Tibial nerve (tissue), 4 donors: ENCODE measurements around the gene FLOT2. TPM values are rescaled to one million over a fixed set of nuclear protein-coding genes. Genes with fewer than 3 reads are reported as not detected.
"Not testable (repeated sequence)": the region's sequence is repeated elsewhere in the genome, so short reads cannot be mapped to it uniquely, and the experiment has no call there.

Experiments used
- DNase-seq, 2 donors: peaks; one replicate each; pipeline ENCODE4 v3.0.0-alpha.2; 2019; ENCODE audit warnings: low spot score in 2 of 2
- H3K27ac ChIP-seq, 4 donors: fragments of 200-600 bp; sonication (generic) in 3 of 4; one replicate each; pipeline ENCODE4 v1.5.1; 2017 to 2019; ENCODE audit warnings: mild to moderate bottlenecking in 1 of 4
- H3K27me3 ChIP-seq, 2 donors: fragments of 200-600 bp; sonication (generic) in 1 of 2; one replicate each; pipeline versions ENCODE4 v1.5.1 to v1.6.0; 2017 to 2019
- H3K36me3 ChIP-seq, 3 donors: fragments of 200-600 bp; sonication (generic); one replicate each; pipeline ENCODE4 v1.5.1; 2018 to 2019
- H3K4me1 ChIP-seq, 4 donors: fragments of 200-600 bp; sonication (generic) in 3 of 4; one replicate each; pipeline ENCODE4 v1.5.1; 2017 to 2019
- H3K4me3 ChIP-seq, 4 donors: fragments of 200-600 bp; sonication (generic) in 3 of 4; one replicate each; pipeline ENCODE4 v1.5.1; 2017 to 2019; ENCODE audit warnings: mild to moderate bottlenecking in 1 of 4, moderate library complexity in 1 of 4
- H3K9me3 ChIP-seq, 4 donors: fragments of 200-600 bp; sonication (generic) in 3 of 4; one replicate each; pipeline ENCODE4 v1.5.1; 2017 to 2019
- EP300 ChIP-seq, 2 donors: sonication (generic); formaldehyde crosslinking; IDR thresholded peaks; one replicate each; pipeline ENCODE4 v1.6.1; 2017; ENCODE audit warnings: antibody characterized with exemption in 2 of 2, mild to moderate bottlenecking in 1 of 2
- POLR2A ChIP-seq, 2 donors: fragments of 450-650 bp; IDR thresholded peaks; one replicate each; pipeline ENCODE4 v1.6.1; 2017; ENCODE audit warnings: antibody characterized with exemption in 2 of 2, mild to moderate bottlenecking in 2 of 2, moderate library complexity in 2 of 2
- WGBS, 2 donors: methylation state at CpG; one replicate each; pipeline ENCODE4 v1.1.5; 2018; 5-methylcytosine and 5-hydroxymethylcytosine counted together
- total RNA-seq, 4 donors: library from RNA; depleted of rRNA; stranded (reverse); fragments of >200 nt; gene quantifications; one replicate each; pipeline ENCODE4 v1.1.0, GENCODE V29; 2016
- TF ChIP-seq, protein P1 (sequence below), 5 experiments: fragments of 200-600 bp in 3 of 5; fragments of 450-650 bp in 2 of 5; sonication (generic) in 3 of 5; IDR thresholded peaks; one replicate each; pipeline ENCODE4 v1.5.1; 2016 to 2019; ENCODE audit warnings: antibody characterized with exemption in 5 of 5, mild to moderate bottlenecking in 3 of 5, moderate library complexity in 2 of 5

The FLOT2 gene
- total RNA-seq, 4 donors from 2014 or later = 54.8 to 84.9 (median 65.2) TPM

DNA sequence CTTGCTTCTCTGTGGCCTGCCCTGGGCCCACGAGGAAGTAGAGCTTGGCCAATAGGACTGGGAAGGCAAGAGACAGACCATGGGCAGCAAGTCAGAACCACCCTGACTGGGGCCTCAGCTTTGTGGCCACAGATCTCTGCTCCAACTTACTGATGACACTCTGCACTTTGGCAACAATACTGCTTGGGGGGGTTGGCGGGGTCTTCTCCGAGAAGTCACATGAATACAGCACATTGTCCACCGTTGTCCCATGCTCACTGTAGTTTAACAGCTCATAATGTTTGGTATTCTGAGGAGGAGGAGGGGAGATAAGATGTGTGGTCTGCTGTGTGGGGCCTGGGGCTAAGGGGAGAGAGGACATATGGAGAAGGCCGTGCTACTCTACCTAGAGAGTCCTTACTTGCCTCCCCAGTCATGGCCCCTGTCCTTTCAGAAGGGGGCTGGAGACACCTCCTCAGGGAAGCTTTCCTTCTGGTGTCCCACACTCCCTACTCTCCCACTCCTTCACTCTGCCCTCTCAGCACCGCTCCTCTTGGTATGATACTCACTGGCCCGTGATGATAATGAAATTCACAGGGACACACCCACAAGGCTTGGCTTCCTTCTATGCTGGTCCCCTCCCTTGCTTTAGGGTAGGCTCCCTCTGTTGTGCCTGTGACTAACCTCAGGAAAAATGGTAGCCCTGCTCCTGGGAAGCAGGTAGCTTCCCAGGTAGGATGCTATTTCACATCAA lies 9.3 kb upstream of the FLOT2 start:
- Histone ChIP-seq H3K4me1 (peaks cover 0 to 57% (median 12%) of the 10 kb centered on the region in 4 donors), H3K9me3 (no peaks in the 10 kb centered on the region), H3K27ac (peak overlapping the region in 2 of 4 donors; percentile 81 to 85), H3K4me3 (no peak overlapping the region), H3K36me3 (peaks cover 5 to 61% (median 25%) of the 10 kb centered on the region in 3 donors), H3K27me3 (no peaks in the 10 kb centered on the region)
- WGBS, 2 donors = 43 to 46% methylated on average over 7 of the region's 7 CpGs
- DNase-seq = no peak
- no peak for TF ChIP-seq EP300 (IDR thresholded peaks at IDR 0.05)
- no peak for TF ChIP-seq POLR2A (IDR thresholded peaks at IDR 0.05)
- TF ChIP-seq, protein P1, sequence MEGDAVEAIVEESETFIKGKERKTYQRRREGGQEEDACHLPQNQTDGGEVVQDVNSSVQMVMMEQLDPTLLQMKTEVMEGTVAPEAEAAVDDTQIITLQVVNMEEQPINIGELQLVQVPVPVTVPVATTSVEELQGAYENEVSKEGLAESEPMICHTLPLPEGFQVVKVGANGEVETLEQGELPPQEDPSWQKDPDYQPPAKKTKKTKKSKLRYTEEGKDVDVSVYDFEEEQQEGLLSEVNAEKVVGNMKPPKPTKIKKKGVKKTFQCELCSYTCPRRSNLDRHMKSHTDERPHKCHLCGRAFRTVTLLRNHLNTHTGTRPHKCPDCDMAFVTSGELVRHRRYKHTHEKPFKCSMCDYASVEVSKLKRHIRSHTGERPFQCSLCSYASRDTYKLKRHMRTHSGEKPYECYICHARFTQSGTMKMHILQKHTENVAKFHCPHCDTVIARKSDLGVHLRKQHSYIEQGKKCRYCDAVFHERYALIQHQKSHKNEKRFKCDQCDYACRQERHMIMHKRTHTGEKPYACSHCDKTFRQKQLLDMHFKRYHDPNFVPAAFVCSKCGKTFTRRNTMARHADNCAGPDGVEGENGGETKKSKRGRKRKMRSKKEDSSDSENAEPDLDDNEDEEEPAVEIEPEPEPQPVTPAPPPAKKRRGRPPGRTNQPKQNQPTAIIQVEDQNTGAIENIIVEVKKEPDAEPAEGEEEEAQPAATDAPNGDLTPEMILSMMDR (IDR thresholded peaks at IDR 0.05) = no peak

DNA sequence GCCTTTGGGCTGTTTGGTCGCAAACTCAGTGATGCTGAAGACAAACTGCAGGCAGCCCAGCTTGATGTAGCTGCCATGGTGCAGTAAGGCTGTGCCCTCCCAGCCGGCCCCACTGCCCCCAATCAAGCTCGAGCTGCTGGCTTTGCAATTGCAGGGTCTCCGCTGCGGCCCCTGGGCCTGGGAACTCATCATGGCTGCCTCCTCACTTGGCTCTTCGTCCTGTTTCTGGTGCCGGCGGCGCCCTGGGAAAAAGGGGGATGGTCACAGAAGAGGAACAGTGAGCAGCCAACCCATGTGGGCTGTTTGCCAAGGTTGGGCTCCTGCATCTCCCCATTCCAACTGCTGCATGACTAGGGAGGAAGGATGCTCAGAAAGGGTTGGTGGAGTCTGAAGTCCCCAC lies 8.7 kb upstream of the FLOT2 start:
- no peak overlapping the region for H3K27ac ChIP-seq
- no peak for DNase-seq
- TF ChIP-seq POLR2A (IDR thresholded peaks at IDR 0.05) (no peak), EP300 (IDR thresholded peaks at IDR 0.05) (no peak)
- TF ChIP-seq, protein P1 (IDR thresholded peaks at IDR 0.05) = no peak

DNA sequence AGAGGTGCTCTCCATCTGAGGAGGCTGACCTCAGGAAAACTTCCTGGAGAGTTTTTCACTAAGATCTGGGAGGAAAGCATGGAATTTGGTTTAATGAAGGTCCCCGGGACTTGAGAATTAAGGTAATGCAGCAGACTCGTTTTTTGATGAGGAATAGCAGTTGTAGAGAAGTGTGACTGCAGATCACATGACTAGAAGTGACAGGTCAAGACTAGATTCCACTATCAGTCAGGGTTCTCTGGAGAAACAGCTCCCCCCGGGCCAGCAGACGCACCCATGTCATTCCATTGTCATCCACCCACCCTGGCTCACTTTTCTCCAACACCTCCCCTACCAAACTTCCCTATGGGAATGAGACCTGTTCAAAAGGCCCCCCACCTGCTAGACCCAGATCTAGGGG lies 7.3 kb upstream of the FLOT2 start:
- Histone ChIP-seq H3K4me1 (peaks cover 0 to 57% (median 13%) of the 10 kb centered on the region in 4 donors), H3K4me3 (no peak overlapping the region), H3K27ac (no peak overlapping the region), H3K9me3 (no peaks in the 10 kb centered on the region), H3K36me3 (peaks cover 2 to 40% (median 5%) of the 10 kb centered on the region in 3 donors), H3K27me3 (no peaks in the 10 kb centered on the region)
- no peak for DNase-seq
- WGBS, 2 donors = 61 to 63% methylated on average over 4 of the region's 4 CpGs
- TF ChIP-seq EP300 (IDR thresholded peaks at IDR 0.05) (no peak), POLR2A (IDR thresholded peaks at IDR 0.05) (no peak)
- TF ChIP-seq, protein P1 (IDR thresholded peaks at IDR 0.05) = no peak

More for the DNA sequence above, 8.7 kb upstream of the FLOT2 start:
- peaks cover 0 to 57% (median 13%) of the 10 kb centered on the region in 4 donors for H3K4me1 ChIP-seq
- H3K9me3 ChIP-seq = no peaks in the 10 kb centered on the region
- no peak overlapping the region for H3K4me3 ChIP-seq
- no peaks in the 10 kb centered on the region for H3K27me3 ChIP-seq
- H3K36me3 ChIP-seq = peaks cover 5 to 55% (median 20%) of the 10 kb centered on the region in 3 donors
- 65 to 73% methylated on average over 7 to 9 of the region's 9 CpGs for WGBS, 2 donors

DNA sequence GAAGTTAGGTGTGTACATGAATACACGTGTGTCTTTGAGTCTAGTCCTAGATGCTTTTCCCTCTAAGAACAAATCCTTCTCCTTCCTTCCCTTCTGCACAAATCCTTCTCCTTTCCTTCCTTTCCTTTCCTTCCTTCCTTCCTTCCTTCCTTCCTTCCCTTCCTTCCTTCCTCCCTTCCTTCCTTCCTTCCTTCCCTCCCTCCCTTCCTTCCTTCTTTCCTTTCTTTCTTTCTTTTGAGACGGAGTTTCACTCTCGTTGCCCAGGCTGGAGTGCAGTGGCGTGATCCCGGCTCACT lies 6.0 kb upstream of the FLOT2 start:
- not testable (repeated sequence) for H3K4me3 ChIP-seq, H3K27me3 ChIP-seq, DNase-seq, H3K9me3 ChIP-seq
- Histone ChIP-seq H3K27ac (peak overlapping the region in 2 of 4 donors; percentile 76 to 87), H3K36me3 (peaks cover 0 to 28% (median 0%) of the 10 kb centered on the region in 3 donors), H3K4me1 (peaks cover 0 to 51% (median 8%) of the 10 kb centered on the region in 4 donors)
- WGBS, 2 donors = 50 to 56% methylated on average over 5 of the region's 5 CpGs

GRCh38 chr17:28902819-28903545 lies 5.4 kb upstream of the FLOT2 start, which contains the start of gene DHRS13:
Gene DHRS13 (minus strand): TSS chr17:28903079. CDS start chr17:28902944, 135 bp downstream.
- TF ChIP-seq EP300 (IDR thresholded peaks at IDR 0.05) = peak in 1 of 2 donors; percentile 22
- TF ChIP-seq POLR2A (IDR thresholded peaks at IDR 0.05) = peak in 1 of 2 donors; percentile 34
- TF ChIP-seq, protein P1 (IDR thresholded peaks at IDR 0.05) = peak; percentile 88 to 93 (median 91)
- Histone ChIP-seq H3K4me3 (peak within 1 kb of the TSS; percentile 62 to 92 (median 80)), H3K9me3 (no peaks in the 10 kb centered on the region), H3K36me3 (peaks cover 0 to 25% (median 0%) of the 10 kb centered on the region in 3 donors), H3K27me3 (no peaks in the 10 kb centered on the region), H3K4me1 (peaks cover 0 to 51% (median 12%) of the 10 kb centered on the region in 4 donors), H3K27ac (peak within 1 kb of the TSS; percentile 52 to 87 (median 77))
- 3 to 11% methylated on average over 3 to 4 of the region's 55 CpGs for WGBS, 2 donors
- DNase-seq = peak; percentile 62 to 70
